ENCODE data around the gene TRIM15. TPM values are rescaled to one million over a fixed set of nuclear protein-coding genes. Genes with fewer than 3 reads are reported as not detected.
"Not testable (repeated sequence)": the region's sequence is repeated elsewhere in the genome, so short reads cannot be mapped to it uniquely, and the experiment has no call there.

TRIM15 gene
- total RNA-seq, 1 experiment from 2014 or later, result not detected

DNA sequence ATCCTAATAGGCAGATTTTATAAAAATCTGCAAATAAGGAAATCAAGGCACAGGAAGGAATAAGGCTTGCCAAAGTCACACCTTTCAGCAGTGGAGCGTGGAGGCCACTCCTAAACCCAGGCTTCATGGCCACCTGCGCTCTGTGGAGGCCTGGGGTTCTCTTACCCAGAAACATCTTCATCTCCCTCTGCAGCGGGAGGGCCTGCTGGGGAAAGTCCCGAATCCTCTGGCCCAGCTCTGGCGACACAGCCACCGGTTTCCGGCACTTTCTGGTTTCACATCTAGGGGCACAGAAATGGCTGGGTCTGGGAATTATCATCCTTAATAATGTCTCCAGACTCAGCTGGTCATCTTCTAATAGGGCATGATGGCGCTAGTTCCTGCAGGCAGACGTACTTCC is 6.6 kb upstream of the TRIM15 start:
- Histone ChIP-seq H3K27me3 (no peaks in the 10 kb centered on the region), H3K4me3 (no peak overlapping the region), H3K9me3 (no peaks in the 10 kb centered on the region), H3K36me3 (no peaks in the 10 kb centered on the region)
- no peak for DNase-seq

DNA sequence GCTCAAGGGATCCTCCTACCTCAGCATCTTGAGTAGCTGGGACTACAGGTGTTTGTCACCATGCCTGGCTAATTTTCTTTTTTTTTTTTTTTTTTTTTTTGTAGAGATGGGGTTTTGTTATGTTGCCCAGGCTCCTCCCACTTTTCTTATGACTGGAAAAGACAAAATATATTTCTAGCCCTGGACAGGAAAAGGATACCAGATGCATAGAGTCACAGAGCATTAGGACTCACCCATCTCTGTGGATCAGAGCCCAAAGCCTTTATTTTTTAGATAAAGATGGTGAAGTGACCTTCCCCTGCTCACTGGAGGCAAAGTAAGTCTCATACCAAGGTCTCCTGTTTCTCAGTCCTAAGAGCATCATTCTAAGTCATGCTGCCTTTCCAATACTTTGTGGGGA is 5.8 kb upstream of the TRIM15 start:
- no peak for DNase-seq
- Histone ChIP-seq H3K4me3 (no peak overlapping the region), H3K36me3 (no peaks in the 10 kb centered on the region), H3K27me3 (no peaks in the 10 kb centered on the region), H3K9me3 (no peaks in the 10 kb centered on the region)

DNA sequence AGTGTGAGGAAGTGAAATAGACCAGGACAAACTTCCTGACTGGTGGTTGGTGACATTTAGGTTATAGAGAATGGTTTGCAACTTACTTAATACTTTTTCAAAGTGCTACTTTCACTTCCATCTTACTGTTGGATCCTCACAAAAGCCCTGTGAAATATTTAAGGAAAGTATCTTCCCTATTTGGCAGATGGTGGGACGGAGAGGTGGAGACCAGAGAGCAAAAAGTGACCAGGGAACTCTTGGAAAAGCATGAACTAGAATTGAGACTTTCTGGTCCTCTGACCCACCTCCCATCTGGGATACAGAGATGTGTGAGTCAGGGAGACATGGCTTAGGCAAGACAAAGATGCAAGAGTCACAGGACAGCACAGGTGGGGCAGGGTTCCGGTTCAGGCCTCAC is 5.3 kb upstream of the TRIM15 start:
- Histone ChIP-seq H3K9me3 (no peaks in the 10 kb centered on the region), H3K4me3 (no peak overlapping the region), H3K27me3 (no peaks in the 10 kb centered on the region), H3K36me3 (no peaks in the 10 kb centered on the region)
- DNase-seq, result no peak

DNA sequence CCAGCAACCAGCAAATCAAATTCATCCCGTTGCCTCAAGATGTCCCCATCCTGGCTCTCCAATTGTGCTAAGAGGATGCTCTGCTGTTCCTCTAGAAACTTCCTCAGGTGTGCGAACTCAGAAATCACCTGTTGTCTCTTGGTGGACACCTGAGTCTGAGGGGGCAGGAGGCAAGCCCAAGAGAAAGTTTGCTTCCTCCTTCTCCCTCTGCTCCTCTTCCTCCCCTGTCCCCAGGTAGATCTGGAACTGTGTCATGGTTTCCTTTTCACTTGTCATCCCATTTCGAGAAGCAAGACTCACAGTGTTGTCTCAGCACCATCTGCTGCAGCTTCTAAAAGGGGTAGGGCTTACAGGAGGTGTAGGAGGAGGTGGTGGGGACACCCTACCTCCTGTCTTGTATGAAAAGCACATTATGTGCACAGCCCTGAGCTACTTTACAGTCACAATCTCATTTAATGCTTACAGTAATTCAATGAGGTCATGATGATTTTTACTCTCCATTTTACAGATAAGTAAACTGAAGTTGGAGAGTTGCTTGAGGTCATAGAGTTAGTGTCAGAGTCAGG is 4.8 kb upstream of the TRIM15 start:
- Histone ChIP-seq H3K27me3 (no peaks in the 10 kb centered on the region), H3K36me3 (no peaks in the 10 kb centered on the region), H3K9me3 (no peaks in the 10 kb centered on the region)

DNA sequence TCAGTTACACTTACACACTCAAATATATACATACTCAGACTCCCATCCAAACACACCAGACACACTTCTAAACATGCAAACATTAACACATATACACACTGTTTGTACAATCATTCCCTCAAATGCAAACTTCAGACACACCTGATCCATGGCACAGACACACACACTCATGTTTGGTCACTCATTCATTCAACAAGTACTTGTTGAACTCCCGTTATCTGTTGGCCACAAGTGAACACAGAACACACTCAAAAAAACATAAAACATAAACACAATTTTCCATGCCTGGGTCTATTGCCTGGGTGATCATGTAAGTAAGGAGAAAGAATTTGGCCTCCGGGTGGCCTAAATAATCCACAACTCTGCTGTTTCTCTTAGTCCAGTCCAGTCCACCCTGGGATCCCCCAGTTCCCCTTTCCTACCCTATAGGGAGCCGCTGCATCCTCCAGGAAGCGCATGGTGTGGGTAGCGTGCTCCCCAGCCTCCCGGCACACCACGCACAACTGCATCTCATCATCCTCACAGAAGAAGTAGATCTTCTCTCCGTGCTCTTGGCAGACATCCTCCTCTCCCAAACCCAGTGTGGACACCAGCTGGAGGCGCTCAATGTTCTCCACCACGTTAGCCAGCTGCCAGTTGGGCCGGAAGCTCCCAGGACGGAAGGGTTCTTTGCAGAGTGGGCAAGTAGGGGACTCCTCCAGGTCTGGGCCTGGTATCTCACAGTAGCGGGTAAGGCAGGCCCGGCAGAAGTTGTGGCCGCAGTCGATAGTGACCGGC is 3.1 kb upstream of the TRIM15 start:
- H3K36me3 ChIP-seq, result no peaks in the 10 kb centered on the region
- no peaks in the 10 kb centered on the region for H3K27me3 ChIP-seq
- H3K4me3 ChIP-seq, result no peak overlapping the region
- no peak for DNase-seq
- no peaks in the 10 kb centered on the region for H3K9me3 ChIP-seq

More for the DNA sequence above, 4.8 kb upstream of the TRIM15 start:
- no peak for DNase-seq
- no peak overlapping the region for H3K4me3 ChIP-seq

DNA sequence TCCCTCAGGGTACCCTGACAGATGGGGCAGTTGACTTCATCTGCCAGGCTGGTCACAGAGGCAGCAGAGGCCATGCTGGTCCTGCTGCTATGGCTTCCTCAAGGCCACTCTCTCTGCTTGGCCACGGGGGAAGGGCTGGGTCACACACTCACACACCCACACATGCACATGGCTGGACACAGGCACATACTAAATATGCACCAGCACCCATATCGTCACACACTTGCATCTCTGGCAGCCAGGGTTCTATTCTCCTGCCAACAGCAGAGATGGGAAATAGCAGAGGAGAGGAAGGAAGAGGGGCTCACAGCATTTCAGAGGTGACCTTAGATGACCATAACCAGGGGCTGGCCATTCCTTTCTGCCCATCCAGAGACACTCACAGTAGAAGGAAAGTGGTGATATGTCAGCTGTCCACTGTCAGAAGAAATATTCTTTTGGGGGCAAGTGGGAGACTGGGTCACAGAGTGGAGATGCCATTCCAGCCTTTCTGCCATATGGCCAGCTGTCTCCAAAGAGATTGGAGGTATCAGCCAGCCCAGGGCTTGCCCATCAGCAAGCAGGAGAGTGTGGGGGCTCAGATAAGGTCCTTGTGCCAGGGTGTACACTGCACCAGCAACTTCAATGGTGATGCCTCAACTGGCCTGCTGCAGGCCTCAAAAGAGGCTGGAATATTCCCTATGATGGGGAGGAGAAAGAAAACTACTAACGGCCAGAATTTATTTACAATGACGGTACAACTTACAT is 2.4 kb upstream of the TRIM15 start, which contains the start of gene TRIM10:
TRIM10 (minus strand) TSS at position 427 of the 747 bp plus-strand sequence; CDS start at position 74, 353 bp downstream.
- DNase-seq, result no peak
- Histone ChIP-seq H3K4me3 (no peak within 1 kb of the TSS), H3K27me3 (no peaks in the 10 kb centered on the region), H3K36me3 (no peaks in the 10 kb centered on the region), H3K9me3 (no peaks in the 10 kb centered on the region)

DNA sequence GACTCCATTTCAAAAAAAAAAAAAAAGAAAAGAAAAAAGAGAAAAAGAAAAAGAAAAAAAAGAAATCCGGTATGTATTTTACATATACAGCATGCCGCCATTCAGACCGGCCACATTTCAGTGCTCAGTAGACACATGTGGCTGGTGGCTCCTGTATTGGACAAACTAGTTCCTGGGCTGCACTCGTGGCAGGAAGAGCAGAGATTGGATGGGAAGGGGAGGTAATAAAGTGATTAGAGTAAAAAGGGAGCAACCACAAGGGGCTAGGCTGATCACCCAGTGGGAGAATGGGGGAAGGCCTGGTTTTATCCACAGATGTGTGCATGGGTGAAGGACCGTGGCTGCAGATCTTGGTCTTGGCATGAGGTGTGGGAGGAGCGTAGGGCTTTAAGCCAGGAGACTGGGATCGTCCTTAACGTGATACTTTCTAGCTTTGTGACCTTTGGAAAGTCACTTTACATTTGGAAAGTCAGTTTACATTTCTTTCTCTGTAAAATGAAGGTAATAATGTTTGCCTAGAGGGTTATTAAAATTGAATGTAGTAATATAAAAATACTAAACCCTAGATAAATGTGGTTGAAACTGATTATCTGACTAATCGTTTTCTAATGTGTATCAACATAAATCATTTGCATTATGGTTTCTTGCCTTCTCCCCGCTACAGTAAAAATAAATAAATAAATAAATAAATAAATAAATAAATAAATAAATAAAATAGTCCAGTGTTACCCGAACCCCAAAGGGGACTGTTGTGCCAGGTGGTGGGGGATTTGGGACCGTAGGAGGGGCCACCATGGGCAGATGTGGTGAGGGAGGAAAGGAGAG is 869 bp upstream of the TRIM15 start:
- H3K36me3 ChIP-seq, result no peaks in the 10 kb centered on the region
- H3K4me3 ChIP-seq, result no peak overlapping the region
- H3K27me3 ChIP-seq, result no peaks in the 10 kb centered on the region
- no peak for DNase-seq
- no peaks in the 10 kb centered on the region for H3K9me3 ChIP-seq

DNA sequence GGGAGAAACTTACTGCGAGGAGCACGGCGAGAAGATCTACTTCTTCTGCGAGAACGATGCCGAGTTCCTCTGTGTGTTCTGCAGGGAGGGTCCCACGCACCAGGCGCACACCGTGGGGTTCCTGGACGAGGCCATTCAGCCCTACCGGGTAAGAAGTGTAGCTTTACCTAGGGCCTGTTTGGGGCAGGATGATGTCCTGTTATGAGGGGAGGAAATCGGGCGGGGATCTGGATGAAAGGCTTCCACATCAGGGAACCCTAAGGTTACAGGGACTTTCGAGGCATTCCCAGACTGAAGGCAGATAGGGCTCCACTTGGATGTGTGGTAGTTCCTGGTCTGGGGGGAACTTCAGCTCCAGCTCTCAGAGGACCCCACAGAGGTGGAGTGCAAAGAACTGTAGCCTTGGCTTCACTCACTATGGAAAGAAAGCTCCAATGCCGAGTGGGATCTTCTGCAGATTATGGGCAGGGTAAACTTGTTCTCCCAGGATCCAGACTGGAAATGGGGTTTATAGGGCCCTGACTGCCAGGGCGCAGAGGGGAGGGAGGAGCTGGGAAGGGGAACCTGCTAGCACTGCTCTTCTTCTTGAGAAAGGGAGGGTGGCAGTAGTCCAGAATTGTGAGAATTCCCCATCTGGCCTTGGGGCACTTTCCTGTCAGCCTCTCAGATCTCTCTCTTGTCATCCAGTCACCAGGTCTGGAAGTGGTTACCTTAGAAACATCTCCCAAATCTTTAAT is 740 bp downstream of the TRIM15 start:
- H3K36me3 ChIP-seq, result no peaks in the 10 kb centered on the region
- no peaks in the 10 kb centered on the region for H3K9me3 ChIP-seq
- H3K27me3 ChIP-seq, result no peaks in the 10 kb centered on the region
- no peak overlapping the region for H3K4me3 ChIP-seq
- no peak for DNase-seq

DNA sequence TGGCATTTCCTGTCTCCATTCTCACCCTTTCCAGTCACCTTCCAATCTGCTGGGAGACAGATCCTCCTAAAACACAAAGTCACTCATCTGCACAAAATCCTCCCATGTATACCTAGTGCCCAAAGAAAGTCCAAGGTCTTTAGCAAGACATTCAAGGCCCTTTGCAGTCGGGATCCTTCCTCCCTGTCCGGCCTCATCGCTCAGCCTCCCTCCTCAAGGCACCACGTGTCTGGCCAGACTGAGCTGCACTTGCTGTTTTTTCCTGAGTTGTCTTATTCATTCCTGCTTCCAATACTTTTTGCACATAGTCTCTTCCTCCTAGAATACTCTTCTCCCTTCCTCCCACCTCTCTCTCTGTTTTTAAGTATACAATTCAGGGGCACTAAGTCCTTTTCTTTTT is 1.4 kb downstream of the TRIM15 start:
- Histone ChIP-seq H3K4me3 (no peak overlapping the region), H3K36me3 (no peaks in the 10 kb centered on the region), H3K9me3 (no peaks in the 10 kb centered on the region), H3K27me3 (no peaks in the 10 kb centered on the region)
- no peak for DNase-seq

DNA sequence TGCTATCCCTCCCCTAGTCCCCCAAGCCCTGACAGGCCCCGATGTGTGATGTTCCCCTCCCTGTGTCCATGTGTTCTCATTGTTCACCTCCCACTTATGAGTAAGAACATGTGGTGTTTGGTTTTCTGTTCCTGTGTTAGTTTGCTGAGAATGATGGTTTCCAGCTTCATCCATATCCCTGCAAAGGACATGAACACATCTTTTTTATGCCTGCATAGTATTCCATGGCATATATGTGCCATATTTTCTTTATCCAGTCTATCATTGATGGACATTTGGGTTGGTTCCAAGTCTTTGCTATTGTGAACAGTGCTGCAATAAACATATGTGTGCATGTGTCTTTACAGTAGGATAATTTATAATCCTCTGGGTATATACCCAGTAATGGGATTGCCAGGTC is 1.9 kb downstream of the TRIM15 start:
- not testable (repeated sequence) for H3K27me3 ChIP-seq

DNA sequence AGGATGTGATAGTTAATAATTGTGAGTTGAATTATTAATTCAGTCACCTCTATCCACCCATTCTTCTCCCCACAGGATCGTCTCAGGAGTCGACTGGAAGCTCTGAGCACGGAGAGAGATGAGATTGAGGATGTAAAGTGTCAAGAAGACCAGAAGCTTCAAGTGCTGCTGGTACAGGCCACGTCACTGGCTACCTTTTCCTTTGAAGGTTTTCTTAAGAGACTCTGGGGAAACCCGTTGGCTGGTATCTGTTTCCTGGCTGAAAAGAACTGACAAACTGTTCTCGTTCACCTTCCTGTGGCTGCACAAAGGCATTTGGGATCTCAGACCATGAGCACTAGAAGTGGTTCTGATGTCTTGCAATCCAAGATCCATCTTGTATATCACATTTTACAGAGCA is 3.8 kb downstream of the TRIM15 start:
- Histone ChIP-seq H3K9me3 (no peaks in the 10 kb centered on the region), H3K4me3 (no peak overlapping the region), H3K36me3 (no peaks in the 10 kb centered on the region), H3K27me3 (no peaks in the 10 kb centered on the region)
- DNase-seq, result no peak

More for the DNA sequence above, 1.9 kb downstream of the TRIM15 start:
- not testable (repeated sequence) for H3K4me3 ChIP-seq, H3K9me3 ChIP-seq, DNase-seq, H3K36me3 ChIP-seq

DNA sequence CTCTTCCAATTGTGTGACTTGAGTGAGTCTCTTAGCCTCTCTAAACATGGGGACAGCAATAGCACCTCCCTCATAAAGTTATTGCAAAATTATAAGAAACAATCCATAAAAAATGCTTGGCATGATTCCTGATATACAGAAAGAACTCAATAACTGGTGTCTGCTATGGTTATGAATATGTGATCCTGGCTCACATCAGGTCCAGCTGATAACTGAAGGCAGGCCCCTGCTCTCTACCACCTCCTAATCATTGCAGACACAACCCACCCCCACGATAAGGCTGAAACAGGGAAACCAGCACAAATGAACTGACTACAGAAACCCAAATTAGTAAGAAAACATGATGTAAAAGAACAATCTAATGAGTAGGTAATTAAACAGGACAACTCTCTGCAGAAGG is 5.4 kb downstream of the TRIM15 start:
- Histone ChIP-seq H3K9me3 (no peaks in the 10 kb centered on the region), H3K4me3 (no peak overlapping the region), H3K36me3 (no peaks in the 10 kb centered on the region), H3K27me3 (no peaks in the 10 kb centered on the region)
- DNase-seq, result no peak

DNA sequence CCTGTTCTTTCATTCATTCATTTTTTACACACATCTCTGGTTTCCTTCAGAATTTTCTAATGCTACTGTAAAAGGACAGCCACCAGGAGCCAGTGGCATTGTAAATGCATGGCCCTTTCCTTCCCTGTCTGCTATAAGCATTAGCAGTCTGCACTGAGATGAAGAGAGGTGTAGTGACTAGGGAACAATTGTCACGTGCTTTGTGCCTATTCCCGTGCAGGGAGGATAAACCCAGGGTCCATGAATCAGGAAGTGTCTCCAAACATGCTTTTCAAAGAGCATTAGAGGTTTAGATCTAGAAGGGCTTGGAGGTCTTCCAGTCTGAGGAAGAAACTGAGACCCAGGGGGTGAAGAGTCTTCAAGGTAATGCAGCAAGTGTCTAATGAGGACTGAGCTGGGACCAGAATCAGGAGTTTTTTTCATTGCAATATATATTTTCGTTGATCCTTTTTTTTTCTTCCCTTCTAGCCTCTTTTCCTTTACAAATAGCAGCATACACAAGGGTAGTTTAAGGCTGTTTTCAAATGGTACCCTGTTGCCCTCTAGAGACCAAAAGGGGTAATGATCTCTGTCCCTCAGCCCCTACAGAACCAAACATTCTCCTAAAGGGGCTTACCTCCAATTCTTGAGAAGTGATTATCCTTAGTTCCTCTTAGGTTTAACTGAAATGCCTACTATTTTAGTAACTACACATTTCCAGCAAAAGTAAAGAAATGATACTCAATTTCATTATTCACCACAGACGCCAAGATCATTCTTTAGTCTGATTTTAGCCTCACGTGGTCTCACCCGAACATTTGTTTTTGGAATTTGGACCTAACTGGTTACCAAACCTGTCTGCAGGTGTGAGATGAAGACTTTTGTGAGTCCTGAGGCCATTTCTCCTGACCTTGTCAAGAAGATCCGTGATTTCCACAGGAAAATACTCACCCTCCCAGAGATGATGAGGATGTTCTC is 6.6 kb downstream of the TRIM15 start:
- no peak overlapping the region for H3K4me3 ChIP-seq
- no peaks in the 10 kb centered on the region for H3K27me3 ChIP-seq
- H3K9me3 ChIP-seq, result no peaks in the 10 kb centered on the region
- DNase-seq, result no peak
- no peaks in the 10 kb centered on the region for H3K36me3 ChIP-seq

DNA sequence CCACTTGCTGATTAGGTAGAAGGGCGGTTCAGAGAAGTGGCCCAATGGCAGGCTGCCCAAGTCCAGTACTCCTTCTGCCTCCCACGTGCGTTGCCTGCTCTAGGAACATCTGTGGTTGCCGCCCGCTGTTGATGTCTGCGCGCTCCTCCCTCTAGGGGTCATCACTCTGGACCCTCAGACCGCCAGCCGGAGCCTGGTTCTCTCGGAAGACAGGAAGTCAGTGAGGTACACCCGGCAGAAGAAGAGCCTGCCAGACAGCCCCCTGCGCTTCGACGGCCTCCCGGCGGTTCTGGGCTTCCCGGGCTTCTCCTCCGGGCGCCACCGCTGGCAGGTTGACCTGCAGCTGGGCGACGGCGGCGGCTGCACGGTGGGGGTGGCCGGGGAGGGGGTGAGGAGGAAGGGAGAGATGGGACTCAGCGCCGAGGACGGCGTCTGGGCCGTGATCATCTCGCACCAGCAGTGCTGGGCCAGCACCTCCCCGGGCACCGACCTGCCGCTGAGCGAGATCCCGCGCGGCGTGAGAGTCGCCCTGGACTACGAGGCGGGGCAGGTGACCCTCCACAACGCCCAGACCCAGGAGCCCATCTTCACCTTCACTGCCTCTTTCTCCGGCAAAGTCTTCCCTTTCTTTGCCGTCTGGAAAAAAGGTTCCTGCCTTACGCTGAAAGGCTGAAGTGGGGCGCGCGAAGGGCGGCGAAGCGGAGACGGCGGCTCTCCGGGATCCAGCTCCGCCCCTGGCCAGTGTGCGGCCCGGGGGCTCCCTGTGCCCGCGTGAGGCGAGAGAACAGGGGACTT is 8.5 kb downstream of the TRIM15 start:
- Histone ChIP-seq H3K4me3 (no peak overlapping the region), H3K27me3 (peaks cover 6% of the 10 kb centered on the region; the same call in 1 of the 2 replicates), H3K36me3 (no peaks in the 10 kb centered on the region), H3K9me3 (no peaks in the 10 kb centered on the region)
- no peak for DNase-seq

DNA sequence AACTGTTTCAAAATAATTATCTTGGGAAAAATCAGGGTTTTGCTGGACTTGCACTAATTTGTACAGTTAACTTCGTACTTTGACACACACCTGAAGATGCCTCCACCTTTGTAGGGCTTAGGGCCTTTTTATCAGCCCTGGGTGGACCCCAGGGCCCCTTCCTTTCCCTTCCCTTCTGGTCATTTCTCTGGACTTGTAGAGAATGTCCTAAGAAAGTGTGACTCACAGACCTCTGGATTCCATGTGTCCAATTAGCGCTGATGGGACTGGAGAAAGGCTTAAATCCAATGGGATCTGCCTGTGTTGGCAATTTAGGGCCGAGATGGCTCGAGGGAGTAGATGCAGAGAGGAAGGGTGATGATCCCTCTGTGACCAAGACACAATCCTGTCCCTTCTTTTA is 9.3 kb downstream of the TRIM15 start:
- no peaks in the 10 kb centered on the region for H3K36me3 ChIP-seq
- H3K27me3 ChIP-seq, result peaks cover 7% of the 10 kb centered on the region; the same call in 1 of the 2 replicates
- no peak for DNase-seq

More for the DNA sequence above, 9.3 kb downstream of the TRIM15 start:
- H3K9me3 ChIP-seq, result no peaks in the 10 kb centered on the region
- no peak overlapping the region for H3K4me3 ChIP-seq
